H1 (cell line): ENCODE results near the gene GPATCH4. TPM values are rescaled to one million over a fixed set of nuclear protein-coding genes. Genes with fewer than 3 reads are reported as not detected.

Experiments used
- ASH2L ChIP-seq: fragments of 200-600, 300-600 bp; sonication (generic); IDR thresholded peaks from one replicate; pipeline ENCODE4 v1.7.1; 2017; ENCODE audit warnings: low read length
- ATF2 ChIP-seq: IDR thresholded peaks from 2 replicates; pipeline ENCODE4 v1.6.1; 2012; ENCODE audit warnings: low read length, inconsistent platforms
- CBX5 ChIP-seq: fragments of 300-800, 300-1000 bp; sonication (generic); IDR thresholded peaks from 2 replicates; pipeline ENCODE4 v1.7.1; 2016; ENCODE audit warnings: antibody characterized with exemption, low read length, low read depth
- CEBPB ChIP-seq: IDR thresholded peaks from 2 replicates; pipeline ENCODE4 v1.6.1; 2012; ENCODE audit warnings: low read depth, low read length
- CTCF ChIP-seq, 3 experiments: IDR thresholded peaks; 1 replicate in 2 of 3; 2 replicates in 1 of 3; pipeline versions ENCODE4 v1.5.1 to v1.6.1; 2011; ENCODE audit warnings: low read length in 3 of 3, mild to moderate bottlenecking in 3 of 3, inconsistent platforms in 2 of 3, low read depth in 1 of 3, moderate library complexity in 1 of 3; ENCODE audit not compliant: insufficient read depth in 1 of 3; ENCODE audit errors: control extremely low read depth in 1 of 3
- EGR1 ChIP-seq: IDR thresholded peaks from 2 replicates; pipeline ENCODE4 v1.6.1; 2011; ENCODE audit warnings: low read depth, low read length, borderline replicate concordance
- EZH2 ChIP-seq: fragments of 200-600 bp; sonication (generic); IDR thresholded peaks from 2 replicates; pipeline ENCODE4 v1.7.1; 2012; ENCODE audit warnings: low read depth, mild to moderate bottlenecking, moderate library complexity, low read length, inconsistent platforms; ENCODE audit not compliant: severe bottlenecking
- FOSL1 ChIP-seq: IDR thresholded peaks from 2 replicates; pipeline ENCODE4 v1.6.1; 2011; ENCODE audit warnings: mild to moderate bottlenecking, low read depth, low read length, moderate library complexity; ENCODE audit not compliant: insufficient read depth
- GTF2F1 ChIP-seq: IDR thresholded peaks from 2 replicates; pipeline ENCODE4 v1.6.1; 2012; ENCODE audit warnings: low read depth, low read length, improper control_type of control experiment, borderline replicate concordance
- KDM4A ChIP-seq: IDR thresholded peaks from one replicate; pipeline ENCODE4 v1.7.1; 2012; ENCODE audit warnings: low read depth, mild to moderate bottlenecking, moderate library complexity, low read length, inconsistent platforms; ENCODE audit not compliant: severe bottlenecking
- NRF1 ChIP-seq: IDR thresholded peaks from 2 replicates; pipeline ENCODE4 v1.6.1; 2011; ENCODE audit warnings: mild to moderate bottlenecking, low read depth, low read length, improper control_type of control experiment
- RAD21 ChIP-seq, 2 experiments: IDR thresholded peaks in 1 of 2; conservative IDR thresholded peaks in 1 of 2; 2 replicates each; pipeline ENCODE4 v1.6.1; 2011; ENCODE audit warnings: low read depth in 2 of 2, low read length in 2 of 2, improper control_type of control experiment in 1 of 2, inconsistent platforms in 1 of 2, mild to moderate bottlenecking in 1 of 2, moderate library complexity in 1 of 2
- RNF2 ChIP-seq: fragments of 200-900, 300-1000 bp; sonication (generic); IDR thresholded peaks from 2 replicates; pipeline ENCODE4 v1.7.1; 2016; ENCODE audit warnings: borderline replicate concordance, low read depth, mild to moderate bottlenecking, antibody characterized with exemption, low read length; ENCODE audit not compliant: poor library complexity, severe bottlenecking; ENCODE audit errors: missing control alignments
- SIRT6 ChIP-seq: IDR thresholded peaks from one replicate; pipeline ENCODE4 v1.7.1; 2012; ENCODE audit warnings: low read length, inconsistent platforms
- YY1 ChIP-seq: IDR thresholded peaks from 2 replicates; pipeline ENCODE4 v1.6.1; 2011; ENCODE audit warnings: low read depth, mild to moderate bottlenecking, low read length
- polyA plus RNA-seq, 7 experiments: library from polyadenylated mRNA; depleted of rRNA in 3 of 7; stranded (reverse) in 5 of 7; unstranded in 2 of 7; fragments of >200 nt in 5 of 7; fragments of 200-250 nt in 2 of 7; gene quantifications; 1 replicate in 5 of 7; 2 replicates in 1 of 7; 4 replicates in 1 of 7; pipeline versions ENCODE4 v1.2.1 to v1.2.3, GENCODE V29; 2011 to 2013; ENCODE audit warnings: missing spikeins in 2 of 7, mixed read lengths in 2 of 7
- total RNA-seq: library from RNA; stranded (reverse); fragmentation: NEBNext Ultra II Directional; extraction: Animal tissue kit (Norgen Biotek cat#: 25700); gene quantifications from 2 replicates; pipeline ENCODE4 v1.2.1, GENCODE V29; 2021

The GPATCH4 gene
- total and polyA plus RNA-seq, 2 of the 8 experiments (the other 6 are each of a cell fraction or from before 2014, with no cell fraction given): 20.5 to 47.9 TPM

- TF ChIP-seq FOSL1: no peak
- TF ChIP-seq RNF2: no peak
- TF ChIP-seq RAD21 (IDR thresholded peaks at IDR 0.05 in 1 of 2, conservative IDR thresholded peaks at IDR 0.05 in 1 of 2; ENCODE audit: low read depth in 2 of 2, low read length in 2 of 2): peak; percentile 60 to 67
- no peak for TF ChIP-seq EGR1
- no peak for TF ChIP-seq ATF2
- TF ChIP-seq EZH2: no peak
- TF ChIP-seq KDM4A: no peak
- TF ChIP-seq CBX5: no peak
- TF ChIP-seq NRF1: no peak
- TF ChIP-seq SIRT6: no peak
- TF ChIP-seq CEBPB: no peak
- no peak for TF ChIP-seq GTF2F1
- TF ChIP-seq CTCF (IDR thresholded peaks at IDR 0.05; ENCODE audit: control extremely low read depth in 1 of 3, insufficient read depth in 1 of 3, low read depth in 1 of 3, low read length in 3 of 3): peak; percentile 43 to 83 (median 78)
- no peak for TF ChIP-seq YY1
- no peak for TF ChIP-seq ASH2L
Observed at GRCh38 chr1:156627313-156627880, 26.1 kb upstream of the GPATCH4 start (continued).
